ENCODE data around the gene ACR.
"Not testable (repeated sequence)": the region's sequence is repeated elsewhere in the genome, so short reads cannot be mapped to it uniquely, and the experiment has no call there.

ACR gene

GRCh38 chr22:50780244-50780643 lies 42.2 kb downstream of the ACR start:
- DNase-seq (ENCODE audit: low spot score) = not testable (repeated sequence)

GRCh38 chr22:50782253-50782652 lies 44.2 kb downstream of the ACR start:
- DNase-seq (ENCODE audit: low spot score) = not testable (repeated sequence)

GRCh38 chr22:50783033-50783879 lies 45.3 kb downstream of the ACR start, which contains the start of gene RABL2B:
TSS of gene RABL2B (minus strand) at chr22:50783636. CDS start at chr22:50782294, 1,342 bp downstream.
- DNase-seq (ENCODE audit: low spot score) = peak; percentile 93

- not testable (repeated sequence) for DNase-seq (ENCODE audit: low spot score)
These were observed 45.9 kb downstream of the ACR start for GRCh38 chr22:50783880-50784276.

- not testable (repeated sequence) for DNase-seq (ENCODE audit: low spot score)
These were observed 47.3 kb downstream of the ACR start for GRCh38 chr22:50785289-50785688.

GRCh38 chr22:50786936-50787335 lies 48.9 kb downstream of the ACR start:
- not testable (repeated sequence) for DNase-seq (ENCODE audit: low spot score)

All from GM03348 (cell line).